H54 (cell line): ENCODE measurements around the gene FMNL2.

Experiments used
- DNase-seq: peaks from one replicate; pipeline ENCODE4 v3.0.0; 2011; ENCODE audit warnings: low spot score, mixed read lengths; ENCODE audit not compliant: insufficient read length
- FAIRE-seq: peaks from 3 replicates; lab custom pipeline; 2011; peaks lifted over from hg19 to GRCh38; lab: Jason Lieb, UNC
- POLR2A ChIP-seq: IDR thresholded peaks from 2 replicates; pipeline ENCODE4 v1.6.1; 2011; ENCODE audit warnings: low read depth, mild to moderate bottlenecking, low read length

FMNL2 gene

GRCh38 chr2:152676461-152676860 lies 341.5 kb downstream of the FMNL2 start:
- no peak for FAIRE-seq
- DNase-seq, result no peak
- TF ChIP-seq POLR2A, result no peak

GRCh38 chr2:152678808-152679207 lies 343.8 kb downstream of the FMNL2 start:
- DNase-seq (no peak), FAIRE-seq (no peak)
- no peak for TF ChIP-seq POLR2A

GRCh38 chr2:152682663-152683062 lies 347.7 kb downstream of the FMNL2 start:
- FAIRE-seq (no peak), DNase-seq (no peak)
- TF ChIP-seq POLR2A, result no peak

- TF ChIP-seq POLR2A, result no peak
- DNase-seq, result no peak
- FAIRE-seq, result peak; percentile 33
These were observed 348.4 kb downstream of the FMNL2 start for GRCh38 chr2:152683400-152683799.

GRCh38 chr2:152686321-152686720 lies 351.3 kb downstream of the FMNL2 start:
- TF ChIP-seq POLR2A, result no peak
- FAIRE-seq (no peak), DNase-seq (no peak)

GRCh38 chr2:152693033-152693432 lies 358.1 kb downstream of the FMNL2 start:
- FAIRE-seq, result no peak
- TF ChIP-seq POLR2A, result no peak
- DNase-seq, result no peak

- DNase-seq (no peak), FAIRE-seq (peak; percentile 89)
- TF ChIP-seq POLR2A, result no peak
These were observed 359.2 kb downstream of the FMNL2 start for GRCh38 chr2:152694161-152694661.

- no peak for TF ChIP-seq POLR2A
- no peak for FAIRE-seq
- no peak for DNase-seq
These were observed 360.8 kb downstream of the FMNL2 start for GRCh38 chr2:152695763-152696162.

GRCh38 chr2:152696476-152696875 lies 361.5 kb downstream of the FMNL2 start:
- no peak for TF ChIP-seq POLR2A
- DNase-seq (no peak), FAIRE-seq (no peak)
